Neural crest cell (in vitro differentiated cells): ENCODE measurements around the gene NCAPD2. TPM values are rescaled to one million over a fixed set of nuclear protein-coding genes. Genes with fewer than 3 reads are reported as not detected.
"Not testable (repeated sequence)": the region's sequence is repeated elsewhere in the genome, so short reads cannot be mapped to it uniquely, and the experiment has no call there.

Source experiments
- DNase-seq: peaks from one replicate; pipeline ENCODE4 v3.0.0; 2021; ENCODE audit warnings: low read depth, mixed read lengths, low spot score
- H3K27ac Mint-ChIP-seq: one replicate; pipeline ENCODE4 v1.8.0; 2021; ENCODE audit warnings: mild to moderate bottlenecking, mixed read lengths; ENCODE audit not compliant: unreplicated experiment
- H3K27me3 Mint-ChIP-seq: 2 replicates; pipeline ENCODE4 v1.8.0; 2021; ENCODE audit warnings: low read depth, mild to moderate bottlenecking, mixed read lengths
- H3K36me3 Mint-ChIP-seq: 2 replicates; pipeline ENCODE4 v1.8.0; 2021; ENCODE audit warnings: low read depth, mild to moderate bottlenecking, mixed read lengths
- H3K4me1 Mint-ChIP-seq: 2 replicates; pipeline ENCODE4 v1.8.0; 2021; ENCODE audit warnings: mixed read lengths
- H3K4me3 Mint-ChIP-seq: one replicate; pipeline ENCODE4 v1.8.0; 2021; ENCODE audit warnings: mild to moderate bottlenecking, mixed read lengths
- H3K9me3 Mint-ChIP-seq: 2 replicates; pipeline ENCODE4 v1.8.0; 2021; ENCODE audit warnings: mixed read lengths
- CTCF ChIP-seq: fragments of 200-600 bp; sonication (generic); conservative IDR thresholded peaks from 2 replicates; pipeline ENCODE4 v1.5.0; 2021; ENCODE audit warnings: antibody characterized with exemption, mild to moderate bottlenecking
- total RNA-seq: library from RNA; stranded (reverse); gene quantifications from 2 replicates; pipeline ENCODE4 v1.2.1, GENCODE V29; 2021

NCAPD2 gene
- total RNA-seq, 1 donor from 2014 or later, result 133 TPM

- no peak for DNase-seq
- Mint-ChIP-seq H3K4me1 (peaks cover 34% of the 10 kb centered on the region), H3K27ac (peak overlapping the region; percentile 57), H3K9me3 (no peaks in the 10 kb centered on the region), H3K36me3 (peaks cover 3% of the 10 kb centered on the region), H3K4me3 (peak overlapping the region; percentile 93), H3K27me3 (no peaks in the 10 kb centered on the region)
- TF ChIP-seq CTCF, result no peak
Measured at GRCh38 chr12:6553051-6553868, 59.4 kb downstream of the NCAPD2 start.

GRCh38 chr12:6554168-6555017 lies 60.5 kb downstream of the NCAPD2 start:
- Mint-ChIP-seq H3K4me3 (peak overlapping the region; percentile 93), H3K27me3 (no peaks in the 10 kb centered on the region), H3K36me3 (peaks cover 3% of the 10 kb centered on the region), H3K9me3 (no peaks in the 10 kb centered on the region), H3K4me1 (peaks cover 34% of the 10 kb centered on the region), H3K27ac (peak overlapping the region; percentile 76)
- DNase-seq, result peak; percentile 86
- peak; percentile 78 for TF ChIP-seq CTCF

- peaks cover 9% of the 10 kb centered on the region for H3K36me3 Mint-ChIP-seq
- H3K27me3 Mint-ChIP-seq, result no peaks in the 10 kb centered on the region
- DNase-seq, result no peak
- no peak for TF ChIP-seq CTCF
- no peaks in the 10 kb centered on the region for H3K9me3 Mint-ChIP-seq
- H3K4me3 Mint-ChIP-seq, result peak overlapping the region; percentile 94
- peaks cover 34% of the 10 kb centered on the region for H3K4me1 Mint-ChIP-seq
- peak overlapping the region; percentile 60 for H3K27ac Mint-ChIP-seq
Measured at GRCh38 chr12:6555018-6555691, 61.3 kb downstream of the NCAPD2 start.

GRCh38 chr12:6556496-6556817 lies 62.6 kb downstream of the NCAPD2 start:
- Mint-ChIP-seq H3K4me1 (peaks cover 34% of the 10 kb centered on the region), H3K36me3 (peaks cover 19% of the 10 kb centered on the region), H3K4me3 (peak overlapping the region; percentile 94)
- not testable (repeated sequence) for H3K27ac Mint-ChIP-seq, H3K9me3 Mint-ChIP-seq, DNase-seq, H3K27me3 Mint-ChIP-seq

GRCh38 chr12:6556857-6557256 lies 63.0 kb downstream of the NCAPD2 start:
- H3K9me3 Mint-ChIP-seq, result no peaks in the 10 kb centered on the region
- peaks cover 34% of the 10 kb centered on the region for H3K4me1 Mint-ChIP-seq
- no peak for DNase-seq
- peak overlapping the region; percentile 94 for H3K4me3 Mint-ChIP-seq
- TF ChIP-seq CTCF, result no peak
- no peaks in the 10 kb centered on the region for H3K27me3 Mint-ChIP-seq
- no peak overlapping the region for H3K27ac Mint-ChIP-seq
- H3K36me3 Mint-ChIP-seq, result peaks cover 19% of the 10 kb centered on the region
